GM19328 (cell line): Measurements from ENCODE around the gene NR2F6.
"Not testable (repeated sequence)": the region's sequence is repeated elsewhere in the genome, so short reads cannot be mapped to it uniquely, and the experiment has no call there.

ENCODE experiments used
- ATAC-seq: cut with Tn5 transposase; IDR thresholded peaks from one replicate; pipeline ENCODE4 v1.9.1; 2021; ENCODE audit warnings: mild to moderate bottlenecking, moderate library complexity; ENCODE audit not compliant: unreplicated experiment

NR2F6 gene

DNA sequence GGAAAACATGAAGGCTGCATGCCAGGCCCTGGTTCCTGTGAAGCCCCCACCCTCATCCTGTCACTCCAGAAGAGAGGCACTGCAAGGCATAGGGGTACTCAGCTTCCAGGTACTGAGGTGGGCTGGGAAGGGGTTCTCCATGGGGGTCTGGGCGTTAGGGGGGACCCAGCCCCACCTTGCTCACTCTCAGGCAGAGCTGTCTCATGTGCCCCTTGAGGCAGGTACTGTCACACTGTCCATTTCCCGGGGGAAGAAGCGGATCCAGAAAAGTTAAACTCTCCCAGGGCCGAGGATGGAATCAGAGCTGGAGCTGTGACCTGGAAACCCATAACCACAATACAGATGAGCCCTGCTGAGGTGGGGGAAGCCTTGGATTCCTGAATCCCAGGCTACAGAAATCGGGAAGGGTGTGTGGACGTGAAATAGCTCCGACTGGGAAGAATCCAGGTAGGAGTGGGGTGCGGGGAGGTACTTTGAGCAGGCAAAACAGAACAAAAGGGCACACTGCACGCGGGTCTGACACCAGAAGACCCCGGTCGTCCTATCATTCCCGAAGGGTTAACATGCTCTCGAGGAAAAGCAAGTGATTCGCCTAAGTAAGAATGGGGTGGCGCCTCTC lies 31.1 kb downstream of the NR2F6 start:
- ATAC-seq, result no peak

DNA sequence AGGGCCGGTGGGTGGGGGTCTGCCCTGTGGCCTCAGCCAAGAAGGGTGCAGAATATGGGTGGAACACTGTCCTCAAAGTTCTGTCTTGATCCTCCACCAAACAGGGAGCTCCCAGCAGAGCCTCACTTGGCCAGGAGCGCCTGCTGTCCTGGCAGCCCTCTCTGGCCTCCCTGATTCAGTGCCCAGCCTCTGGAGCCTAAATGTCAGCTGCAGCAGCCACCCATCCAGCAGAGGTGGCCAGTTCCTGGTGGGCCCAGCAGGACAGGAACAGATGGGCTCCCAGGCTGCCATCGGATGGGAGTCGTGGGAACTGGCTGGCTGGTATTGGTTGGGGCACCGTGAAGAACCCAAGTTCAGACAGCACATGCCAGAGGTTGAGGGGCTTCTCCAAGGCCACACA lies 32.4 kb downstream of the NR2F6 start:
- ATAC-seq, result no peak

DNA sequence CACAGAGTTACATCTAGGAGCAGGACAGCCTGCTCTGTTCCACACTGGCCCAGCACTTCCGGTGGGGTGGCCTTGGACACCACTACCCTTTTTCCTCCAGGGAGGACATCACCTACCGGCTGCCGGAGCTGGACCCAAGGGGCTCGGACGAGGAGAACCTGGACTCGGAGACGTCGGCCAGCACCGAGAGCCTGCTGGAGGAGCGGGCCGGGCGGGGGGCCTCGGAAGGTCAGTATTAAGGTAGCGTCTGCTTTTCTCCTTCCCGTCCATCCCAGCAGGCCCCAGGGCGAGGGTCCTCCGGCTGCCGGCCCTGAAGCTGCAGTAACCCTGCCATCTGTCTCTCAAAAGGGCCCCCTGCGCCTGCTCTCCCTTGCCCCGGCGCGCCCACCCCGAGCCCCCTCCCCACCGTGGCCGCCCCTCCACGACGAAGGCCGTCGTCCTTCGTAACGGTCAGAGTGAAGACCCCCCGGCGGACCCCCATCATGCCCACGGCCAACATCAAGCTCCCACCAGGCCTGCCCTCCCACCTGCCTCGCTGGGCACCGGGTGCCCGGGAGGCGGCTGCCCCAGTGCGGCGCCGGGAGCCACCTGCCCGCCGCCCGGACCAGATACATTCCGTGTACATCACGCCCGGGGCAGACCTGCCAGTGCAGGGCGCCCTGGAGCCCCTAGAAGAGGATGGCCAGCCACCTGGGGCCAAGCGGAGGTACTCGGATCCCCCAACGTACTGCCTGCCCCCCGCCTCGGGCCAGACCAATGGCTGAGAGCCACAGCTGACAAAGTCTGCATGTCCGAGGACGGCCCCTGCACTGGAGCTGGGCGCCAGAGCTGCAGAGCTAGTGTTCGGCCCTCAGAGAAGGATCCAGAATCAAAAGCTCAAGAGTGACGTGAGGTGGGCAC lies 33.9 kb downstream of the NR2F6 start:
- no peak for ATAC-seq

DNA sequence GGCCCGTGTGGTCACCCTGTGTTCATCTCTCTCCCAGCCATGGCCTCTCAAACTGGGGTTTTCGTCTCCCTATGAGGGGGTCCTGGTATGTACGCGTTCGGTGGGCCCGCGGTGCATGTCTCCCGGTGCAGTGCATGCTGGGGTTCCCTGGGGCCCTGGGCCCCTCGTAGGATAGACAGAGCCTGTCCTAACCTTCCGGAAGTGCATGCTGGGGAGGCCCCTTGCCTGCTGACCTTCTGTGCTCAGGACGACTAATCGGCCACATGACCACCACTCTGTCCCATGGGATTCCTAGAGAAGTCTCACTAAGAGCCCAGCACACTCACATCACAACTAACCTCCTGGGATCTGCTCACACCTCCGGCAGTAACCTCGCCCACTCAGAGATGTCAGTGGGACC lies 35.4 kb downstream of the NR2F6 start:
- no peak for ATAC-seq

DNA sequence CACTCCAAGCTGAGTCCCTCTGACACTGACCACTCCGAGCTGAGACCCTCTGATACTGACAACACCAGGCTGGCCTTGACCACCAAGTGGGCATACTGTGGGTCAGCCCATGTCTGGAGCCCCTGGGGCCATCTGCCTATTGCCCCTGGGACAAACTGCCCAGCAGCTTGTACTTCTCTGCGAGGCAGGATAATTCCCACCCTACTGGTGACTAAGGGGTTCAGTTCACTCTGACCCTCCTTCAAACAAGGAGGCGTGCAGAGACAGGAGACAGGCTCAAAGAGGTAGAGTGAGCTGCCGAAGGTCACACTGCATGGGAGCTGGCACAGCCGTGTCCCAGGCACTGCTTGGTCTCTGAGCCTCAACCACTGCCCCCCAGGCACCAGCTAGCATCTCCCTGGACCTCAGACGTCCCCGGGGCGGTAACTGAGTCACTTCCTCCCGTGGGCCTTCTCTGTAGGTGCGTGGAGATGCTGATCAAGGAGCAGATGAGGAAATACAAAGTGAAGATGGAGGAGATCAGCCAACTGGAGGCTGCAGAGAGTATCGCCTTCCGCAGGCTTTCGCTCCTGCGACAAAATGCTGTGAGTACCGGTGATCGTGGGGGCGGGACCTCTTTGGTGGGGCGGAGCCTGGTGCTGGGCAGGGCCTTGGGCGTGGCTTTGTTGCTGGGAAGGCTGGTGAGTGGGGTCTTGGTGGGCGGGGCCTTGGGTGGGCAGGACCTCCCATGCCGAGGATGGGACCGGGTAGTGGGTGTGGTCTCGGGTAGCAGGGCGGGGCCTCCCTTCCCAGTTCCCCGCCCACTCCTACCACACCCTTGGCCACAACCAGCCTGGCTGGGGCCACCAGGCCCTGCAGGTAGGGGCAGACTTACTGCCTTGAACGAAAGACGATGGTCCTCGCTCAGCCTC lies 36.3 kb downstream of the NR2F6 start:
- no peak for ATAC-seq

DNA sequence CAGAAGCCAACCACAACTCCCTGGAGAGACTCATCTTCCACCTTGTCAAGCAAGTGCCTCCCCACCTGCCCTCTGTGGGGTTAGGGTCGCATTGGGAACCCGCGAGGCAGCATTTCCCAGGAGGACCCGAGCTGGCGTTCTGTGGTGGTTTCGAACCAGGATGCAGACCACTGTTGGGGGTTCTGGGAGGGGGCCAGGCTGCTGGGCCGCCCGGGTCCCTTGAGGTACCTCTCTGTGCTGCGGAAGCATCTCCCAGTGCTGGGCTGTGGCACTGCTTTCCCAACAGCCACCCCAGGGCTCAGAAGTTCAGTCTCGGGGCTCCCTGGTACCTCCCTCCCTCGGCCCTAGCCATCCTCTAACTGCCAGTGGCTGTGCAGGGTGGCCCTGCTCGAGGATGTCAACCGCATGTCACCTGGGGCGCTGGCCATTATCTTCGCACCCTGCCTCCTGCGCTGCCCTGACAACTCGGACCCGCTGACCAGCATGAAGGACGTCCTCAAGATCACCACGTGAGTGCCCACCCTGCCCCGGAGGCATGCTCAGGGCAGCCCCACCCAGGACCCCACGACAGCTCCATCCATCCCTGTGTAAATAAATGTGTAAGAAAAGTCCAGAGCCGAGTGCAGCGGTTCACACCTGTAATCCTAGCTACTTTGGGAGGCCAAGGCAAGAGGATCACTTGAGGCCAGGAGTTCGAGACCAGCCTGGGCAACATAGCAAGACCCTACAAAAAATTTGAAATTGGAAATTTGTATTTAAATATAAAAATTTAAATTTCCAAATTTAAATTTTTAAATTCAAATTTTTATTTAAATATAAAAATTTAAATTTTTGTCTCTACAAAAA lies 38.8 kb downstream of the NR2F6 start:
- no peak for ATAC-seq

DNA sequence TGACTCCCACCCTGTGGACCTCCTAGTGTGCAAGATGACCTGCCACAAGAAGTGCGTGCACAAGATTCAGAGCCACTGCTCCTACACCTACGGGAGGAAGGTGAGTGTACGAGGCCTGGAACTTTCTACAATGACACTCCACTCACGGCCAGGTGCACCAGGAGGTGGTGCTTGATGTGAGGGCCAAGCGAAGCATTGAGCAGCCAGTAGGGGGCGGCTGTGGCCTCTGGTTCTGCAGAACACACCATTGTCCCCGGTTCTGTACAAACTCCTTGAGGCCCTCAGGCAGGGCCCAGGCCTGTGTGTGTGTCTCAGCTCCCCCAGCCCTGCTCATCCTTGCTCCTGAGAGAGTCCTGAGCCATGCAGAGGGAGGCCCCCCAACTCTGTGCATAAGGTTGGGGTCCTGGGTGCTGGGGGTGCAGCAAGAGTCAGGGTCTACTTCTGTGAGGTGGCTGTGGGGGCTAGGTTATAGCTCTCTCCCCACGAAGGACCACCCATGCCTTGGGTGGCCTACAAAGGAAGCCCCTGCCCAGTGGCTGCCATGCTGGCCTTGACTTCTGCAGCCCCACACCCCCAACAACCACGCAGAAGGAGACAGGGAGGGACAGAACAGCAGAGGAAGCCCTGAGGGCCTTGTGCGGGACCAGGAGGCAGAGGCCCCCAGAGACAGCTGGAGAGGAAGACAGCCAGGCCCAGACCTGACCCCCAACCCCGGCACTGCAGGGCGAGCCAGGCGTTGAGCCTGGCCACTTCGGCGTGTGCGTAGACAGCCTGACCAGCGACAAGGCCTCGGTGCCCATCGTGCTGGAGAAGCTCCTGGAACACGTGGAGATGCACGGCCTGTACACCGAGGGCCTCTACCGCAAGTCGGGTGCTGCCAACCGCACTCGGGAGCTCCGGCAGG lies 40.2 kb downstream of the NR2F6 start:
- no peak for ATAC-seq

DNA sequence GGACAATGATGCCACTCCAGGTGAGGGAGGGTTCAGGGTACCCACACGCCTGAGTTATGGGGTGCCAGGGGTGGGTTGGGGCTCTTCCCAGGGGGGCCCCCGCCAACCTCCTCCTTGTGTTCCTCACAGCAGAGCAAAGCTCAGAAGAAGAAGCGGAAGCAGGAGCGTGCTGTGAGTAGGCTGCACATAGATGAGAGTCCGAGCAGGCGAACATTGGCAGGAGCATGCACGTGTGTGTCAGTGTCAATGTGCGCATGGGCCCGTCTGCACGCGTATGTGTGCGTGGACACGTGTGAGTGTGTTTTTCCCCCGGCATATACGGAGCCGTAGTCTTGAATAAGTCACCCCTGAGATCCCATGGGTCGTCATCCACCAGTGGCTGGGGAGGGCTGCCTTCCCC lies 43.0 kb downstream of the NR2F6 start:
- ATAC-seq, result no peak

DNA sequence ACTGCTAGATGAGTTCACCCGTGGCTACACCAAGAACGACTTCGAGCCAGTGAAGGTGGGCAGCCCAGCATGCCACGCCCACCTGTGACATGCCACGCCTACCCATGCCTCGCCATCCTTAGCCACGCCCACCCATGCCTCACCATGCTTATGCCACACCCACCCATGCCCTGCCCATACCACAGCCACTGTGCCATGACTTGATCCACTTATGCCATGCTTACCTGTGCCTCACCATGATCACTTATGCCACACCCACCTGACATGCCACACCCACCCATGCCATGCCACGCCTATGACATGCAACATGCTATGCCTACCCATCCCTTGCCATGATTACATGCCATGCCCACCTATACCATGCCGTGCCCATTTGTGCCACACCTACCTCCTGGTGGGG lies 43.5 kb downstream of the NR2F6 start:
- ATAC-seq, result no peak

DNA sequence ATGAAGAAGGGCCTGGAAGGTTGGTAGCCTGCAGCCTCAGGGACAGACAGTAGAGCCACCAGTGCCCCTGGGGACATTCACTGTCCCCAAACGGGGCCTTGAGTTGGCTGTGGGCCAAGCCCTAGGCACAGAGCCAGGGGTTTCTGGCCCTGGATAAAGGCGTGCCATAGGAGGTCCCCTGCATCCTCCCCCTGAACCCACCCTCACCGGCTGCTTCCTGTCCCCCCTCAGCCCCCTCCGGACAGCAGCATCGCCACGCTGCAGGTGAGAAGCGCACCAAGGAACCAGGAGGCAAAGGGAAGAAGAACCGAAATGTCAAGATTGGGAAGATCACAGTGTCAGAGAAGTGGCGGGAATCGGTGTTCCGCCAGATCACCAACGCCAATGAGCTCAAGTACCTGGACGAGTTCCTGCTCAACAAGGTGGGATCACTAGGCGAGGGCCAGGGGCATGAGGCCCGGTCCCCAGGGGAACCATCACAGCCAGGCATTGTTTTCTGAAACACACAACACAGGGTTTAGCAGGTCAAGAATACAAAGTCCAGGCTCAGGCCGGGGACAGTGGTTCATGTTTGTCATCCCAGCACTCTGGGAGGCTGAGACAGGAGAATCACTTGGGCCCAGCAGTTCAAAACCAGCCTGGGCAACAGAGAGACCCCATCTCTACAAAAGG lies 45.2 kb downstream of the NR2F6 start:
- ATAC-seq, result no peak

DNA sequence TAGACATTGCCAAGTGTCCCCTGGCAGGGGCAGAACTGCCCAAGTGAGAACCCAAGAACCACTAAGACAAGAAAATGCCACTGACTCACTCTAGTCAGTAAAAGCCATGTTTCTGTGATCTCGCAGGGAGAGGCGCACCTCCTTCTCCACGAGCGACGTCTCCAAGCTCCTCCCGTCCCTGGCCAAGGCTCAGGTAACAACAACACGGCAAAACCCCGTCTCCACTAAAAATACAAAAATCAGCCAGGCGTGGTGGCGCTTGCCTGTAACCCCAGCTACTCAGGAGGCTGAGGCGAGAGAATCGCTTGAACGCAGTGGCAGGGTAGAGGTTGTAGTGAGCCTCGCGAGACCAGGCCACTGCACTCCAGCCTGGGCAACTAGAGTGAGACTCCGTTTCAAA lies 48.1 kb downstream of the NR2F6 start:
- no peak for ATAC-seq

DNA sequence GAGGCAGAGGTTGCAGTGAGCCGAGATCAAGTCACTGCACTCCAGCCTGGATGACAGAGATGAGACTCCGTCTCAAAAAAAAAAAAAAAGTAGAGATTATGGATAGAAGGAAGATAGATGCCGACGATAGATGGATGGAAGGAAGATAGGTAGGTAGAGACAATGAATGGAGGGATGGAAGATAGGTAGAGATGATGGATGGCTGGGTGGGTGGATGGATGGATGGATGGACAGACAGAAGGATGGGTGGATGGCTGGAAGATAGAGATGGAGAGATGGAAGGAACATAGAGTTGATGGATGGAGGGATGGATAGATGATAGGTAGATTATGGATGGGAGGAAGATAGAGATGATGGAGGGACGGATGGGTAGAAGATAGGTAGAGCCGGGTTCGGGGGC lies 49.1 kb downstream of the NR2F6 start:
- ATAC-seq, result no peak

DNA sequence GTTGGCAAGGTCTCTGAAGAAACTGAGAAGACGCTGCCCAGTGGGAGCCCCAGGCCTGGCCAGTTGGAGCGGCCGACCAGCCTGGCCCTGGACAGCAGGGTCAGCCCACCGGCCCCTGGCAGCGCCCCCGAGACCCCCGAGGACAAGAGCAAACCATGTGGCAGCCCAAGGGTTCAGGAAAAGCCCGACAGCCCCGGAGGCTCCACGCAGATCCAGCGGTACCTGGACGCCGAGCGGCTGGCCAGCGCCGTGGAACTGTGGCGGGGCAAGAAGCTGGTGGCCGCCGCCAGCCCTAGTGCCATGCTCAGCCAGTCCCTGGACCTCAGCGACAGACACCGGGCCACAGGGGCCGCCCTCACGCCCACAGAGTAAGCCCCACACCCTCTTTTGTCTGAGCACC lies 50.6 kb downstream of the NR2F6 start:
- ATAC-seq, result no peak

DNA sequence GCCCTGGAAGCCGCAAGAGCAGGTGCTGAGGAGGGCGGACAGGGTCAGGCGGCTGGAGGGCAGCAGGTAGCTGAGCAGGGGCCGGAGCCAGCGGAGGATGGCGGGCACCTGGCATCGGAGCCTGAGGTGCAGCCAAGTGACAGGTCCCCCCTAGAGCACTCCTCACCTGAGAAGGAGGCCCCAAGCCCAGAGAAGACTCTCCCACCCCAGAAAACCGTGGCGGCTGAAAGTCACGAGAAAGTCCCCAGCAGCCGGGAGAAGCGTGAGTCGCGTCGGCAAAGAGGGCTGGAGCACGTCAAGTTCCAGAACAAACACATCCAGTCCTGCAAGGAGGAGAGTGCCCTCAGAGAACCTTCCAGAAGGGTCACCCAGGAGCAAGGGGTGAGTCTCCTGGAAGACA lies 51.1 kb downstream of the NR2F6 start:
- no peak for ATAC-seq

DNA sequence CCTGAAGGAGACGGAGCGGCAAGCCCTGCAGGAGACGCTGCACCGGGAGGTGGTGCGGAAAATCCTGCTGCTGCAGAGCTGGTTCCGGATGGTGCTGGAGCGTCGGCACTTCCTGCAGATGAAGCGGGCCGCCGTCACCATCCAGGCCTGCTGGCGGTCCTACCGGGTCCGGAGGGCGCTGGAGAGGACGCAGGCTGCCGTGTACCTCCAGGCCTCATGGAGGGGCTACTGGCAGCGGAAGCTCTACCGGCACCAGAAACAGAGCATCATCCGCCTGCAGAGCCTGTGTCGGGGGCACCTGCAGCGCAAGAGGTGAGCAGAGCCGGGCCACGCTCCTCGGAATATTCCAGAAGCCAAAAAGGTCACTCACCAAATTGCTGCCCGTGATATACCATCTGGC lies 53.0 kb downstream of the NR2F6 start:
- no peak for ATAC-seq

DNA sequence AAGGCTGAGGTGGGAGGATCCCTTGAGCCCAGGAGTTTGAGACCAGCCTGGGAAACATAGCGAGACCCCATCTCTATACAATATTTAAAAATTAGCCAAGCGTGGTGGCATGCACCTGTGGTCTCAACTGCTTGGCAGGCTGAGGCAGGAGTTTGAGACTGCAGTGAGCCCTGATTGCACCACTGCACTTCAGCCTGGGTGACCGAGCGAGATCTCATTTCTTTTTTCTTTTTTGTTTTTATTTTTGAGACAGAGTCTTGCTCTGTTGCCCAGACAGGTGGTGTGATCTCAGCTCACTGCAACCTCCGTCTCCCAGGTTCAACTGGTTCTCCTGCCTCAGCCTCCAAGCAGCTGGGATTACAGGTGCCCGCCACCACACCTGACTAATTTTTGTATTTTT lies 54.0 kb downstream of the NR2F6 start:
- ATAC-seq, result not testable (repeated sequence)

DNA sequence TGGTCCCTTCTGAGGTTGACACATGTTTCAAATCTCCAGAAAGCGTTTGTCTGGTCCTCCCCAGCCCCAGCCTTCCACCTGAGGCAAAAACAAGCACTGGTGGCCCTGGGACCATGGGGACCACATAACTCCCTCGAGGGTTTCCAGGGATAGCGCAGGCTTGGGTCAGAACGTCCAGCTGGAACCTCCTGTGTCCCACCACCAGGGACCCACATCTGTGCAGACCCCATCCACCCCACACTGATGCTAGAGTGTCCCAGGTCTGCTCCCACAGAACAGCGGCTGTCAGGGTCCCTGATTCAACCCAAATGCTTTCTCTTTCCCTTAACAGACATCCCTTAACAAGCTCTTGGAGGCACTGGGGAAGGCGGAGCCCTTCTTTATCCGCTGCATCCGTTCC lies 60.1 kb downstream of the NR2F6 start:
- ATAC-seq, result no peak

DNA sequence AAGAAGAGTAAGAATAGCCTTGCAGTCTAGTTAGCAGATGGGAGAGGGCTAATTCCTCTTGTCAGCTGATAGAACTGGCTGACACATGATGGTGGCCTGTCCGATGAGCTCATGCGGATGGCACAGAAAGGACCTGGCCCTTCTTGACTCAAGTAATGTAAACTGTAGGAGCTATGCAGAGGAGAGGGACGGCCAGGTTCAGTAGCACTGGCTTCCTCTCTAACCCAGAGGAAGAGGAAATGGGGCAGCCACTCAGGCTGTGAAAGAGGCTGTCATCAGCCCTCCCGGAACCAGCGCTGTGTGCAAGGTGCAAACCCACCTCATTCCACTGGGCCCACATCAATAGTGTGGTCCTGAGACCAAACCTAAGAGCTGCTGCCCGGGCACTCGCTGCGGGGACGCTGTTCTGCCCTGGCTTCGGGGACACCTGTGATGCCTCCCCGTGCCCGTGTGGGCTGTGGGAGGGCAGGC lies 61.3 kb downstream of the NR2F6 start:
- no peak for ATAC-seq

DNA sequence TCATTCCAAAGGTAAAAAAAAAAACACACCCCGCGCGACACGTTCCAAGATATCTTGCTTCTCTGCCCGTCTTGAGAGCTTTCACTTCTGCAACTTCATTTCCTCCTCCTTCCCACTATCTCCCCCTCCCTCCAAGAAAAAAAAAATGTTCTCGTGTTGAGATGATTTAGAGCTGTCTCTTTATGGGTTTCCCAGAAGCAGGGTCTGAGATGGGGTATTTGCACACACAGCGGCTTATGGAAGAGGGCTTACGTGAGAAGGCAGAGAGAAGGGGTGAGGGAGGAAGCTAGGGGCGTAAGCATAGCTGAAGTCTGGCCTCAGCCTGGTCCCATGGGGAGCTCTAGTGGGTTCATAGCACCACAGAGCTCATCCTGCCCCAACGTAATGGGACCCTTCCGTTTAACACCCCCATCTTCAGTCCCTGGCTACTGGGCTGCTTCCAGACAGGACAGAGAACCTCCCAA lies 61.8 kb downstream of the NR2F6 start:
- no peak for ATAC-seq
